DMS153 treated with DMSO at 0.1 percent for 48 hours (cell line): ENCODE data around the gene DNAJC18.

Source experiments
- DNase-seq: peaks from one replicate; lab custom pipeline; 2025; ENCODE audit not compliant: unreplicated experiment; lab: John Stamatoyannopoulos, UW

The DNAJC18 gene

GRCh38 chr5:139371482-139372435, 67.6 kb downstream of the DNAJC18 start:
- no peak for DNase-seq

GRCh38 chr5:139369181-139369580, 70.1 kb downstream of the DNAJC18 start:
- DNase-seq, result no peak

GRCh38 chr5:139368613-139369012, 70.7 kb downstream of the DNAJC18 start:
- no peak for DNase-seq

- DNase-seq, result no peak
Observed at GRCh38 chr5:139364466-139364865, 74.9 kb downstream of the DNAJC18 start.

GRCh38 chr5:139363937-139364336, 75.4 kb downstream of the DNAJC18 start:
- DNase-seq, result no peak

GRCh38 chr5:139361835-139362429, 77.4 kb downstream of the DNAJC18 start:
- no peak for DNase-seq

- DNase-seq, result no peak
Observed at GRCh38 chr5:139360384-139360783, 78.9 kb downstream of the DNAJC18 start.
